KMS-11 (cell line): ENCODE results near the gene FADS2.

Experiments used
- H2AFZ ChIP-seq: fragments of 200-600 bp; sonication (generic); 2 replicates; pipeline ENCODE4 v1.6.1; 2016; ENCODE audit warnings: antibody characterized with exemption, mixed run types, low read depth
- H3K27ac ChIP-seq: fragments of 200-600 bp; sonication (generic); 2 replicates; pipeline ENCODE4 v1.6.1; 2016; ENCODE audit warnings: mild to moderate bottlenecking, mixed run types
- H3K27me3 ChIP-seq: fragments of 200-600 bp; sonication (generic); 2 replicates; pipeline ENCODE4 v1.6.1; 2017; ENCODE audit warnings: mild to moderate bottlenecking, low read depth, mixed run types, moderate library complexity; ENCODE audit not compliant: insufficient read depth
- H3K36me3 ChIP-seq: fragments of 200-600 bp; sonication (generic); 2 replicates; pipeline ENCODE4 v1.6.1; 2017; ENCODE audit warnings: mild to moderate bottlenecking, mixed run types; ENCODE audit not compliant: insufficient read depth
- H3K4me1 ChIP-seq: fragments of 200-600 bp; sonication (generic); 2 replicates; pipeline ENCODE4 v1.6.1; 2016; ENCODE audit warnings: mild to moderate bottlenecking, low read depth, mixed run types; ENCODE audit not compliant: poor library complexity, severe bottlenecking
- H3K4me2 ChIP-seq: fragments of 200-600 bp; sonication (generic); 2 replicates; pipeline ENCODE4 v1.7.0; 2016; ENCODE audit warnings: mild to moderate bottlenecking, mixed run types
- H3K4me3 ChIP-seq: fragments of 200-600 bp; sonication (generic); IDR thresholded peaks from 2 replicates; pipeline ENCODE4 v1.6.1; 2017; ENCODE audit warnings: low read depth, low read length, mixed read lengths; ENCODE audit not compliant: insufficient read depth
- H3K79me2 ChIP-seq: fragments of 200-600 bp; sonication (generic); 2 replicates; pipeline ENCODE4 v1.6.1; 2016; ENCODE audit warnings: low read depth, mixed run types; ENCODE audit not compliant: insufficient read depth
- H3K9ac ChIP-seq: fragments of 200-600 bp; sonication (generic); 2 replicates; pipeline ENCODE4 v1.6.1; 2016; ENCODE audit warnings: mild to moderate bottlenecking, mixed run types
- H4K20me1 ChIP-seq: fragments of 200-600 bp; sonication (generic); 2 replicates; pipeline ENCODE4 v1.6.1; 2016; ENCODE audit warnings: mild to moderate bottlenecking, mixed run types; ENCODE audit not compliant: insufficient read depth
- CTCF ChIP-seq: fragments of 200-600 bp; sonication (generic); conservative IDR thresholded peaks from 2 replicates; pipeline ENCODE4 v1.6.1; 2017; ENCODE audit warnings: low read depth, mild to moderate bottlenecking, antibody characterized with exemption, low read length, moderate library complexity, mixed read lengths

The FADS2 gene

DNA sequence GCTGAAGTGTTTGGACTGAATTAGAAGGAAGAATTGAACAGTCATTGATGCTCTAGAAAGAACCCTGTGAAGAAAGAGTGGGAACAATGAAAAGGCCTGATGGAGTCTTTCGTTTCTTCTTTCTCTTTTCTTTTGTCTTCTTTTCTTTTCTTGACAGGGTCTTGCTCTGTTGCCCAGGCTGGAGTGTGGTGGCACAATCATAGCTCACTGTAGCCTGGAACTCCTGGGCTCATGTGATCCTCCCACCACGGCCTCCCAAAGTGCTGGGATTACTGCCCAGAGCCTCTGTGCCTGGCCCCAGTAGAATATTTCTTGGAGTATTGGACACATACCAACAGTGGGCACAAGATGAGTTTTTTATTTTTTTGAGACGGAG, 34.3 kb upstream of the FADS2 start:
- TF ChIP-seq CTCF: no peak
- H4K20me1 ChIP-seq: peaks cover 4% of the 10 kb centered on the region; the same call in 1 of the 2 replicates
- peak overlapping the region; percentile 79; the same call in 1 of the 2 replicates for H3K27ac ChIP-seq
- H3K9ac ChIP-seq: peak overlapping the region; percentile 88; the same call in 1 of the 2 replicates
- H2AFZ ChIP-seq: no peak overlapping the region
- H3K36me3 ChIP-seq: peaks cover 10% of the 10 kb centered on the region; the same call in 1 of the 2 replicates
- H3K4me1 ChIP-seq: peaks cover 35% of the 10 kb centered on the region
- peak overlapping the region; percentile 58 for H3K4me2 ChIP-seq
- peaks cover 76% of the 10 kb centered on the region for H3K79me2 ChIP-seq
- H3K4me3 ChIP-seq: no peak overlapping the region
- H3K27me3 ChIP-seq: no peaks in the 10 kb centered on the region

- Histone ChIP-seq H3K4me2 (peak overlapping the region; percentile 30; the same call in 1 of the 2 replicates), H3K27me3 (no peaks in the 10 kb centered on the region), H3K79me2 (peaks cover 75% of the 10 kb centered on the region), H3K9ac (no peak overlapping the region), H3K36me3 (peaks cover 4% of the 10 kb centered on the region; the same call in 1 of the 2 replicates), H3K27ac (no peak overlapping the region), H2AFZ (no peak overlapping the region), H3K4me1 (peaks cover 35% of the 10 kb centered on the region), H4K20me1 (peaks cover 4% of the 10 kb centered on the region; the same call in 1 of the 2 replicates), H3K4me3 (no peak overlapping the region)
- TF ChIP-seq CTCF: no peak
Measured at GRCh38 chr11:61794579-61794978, 33.5 kb upstream of the FADS2 start.

DNA sequence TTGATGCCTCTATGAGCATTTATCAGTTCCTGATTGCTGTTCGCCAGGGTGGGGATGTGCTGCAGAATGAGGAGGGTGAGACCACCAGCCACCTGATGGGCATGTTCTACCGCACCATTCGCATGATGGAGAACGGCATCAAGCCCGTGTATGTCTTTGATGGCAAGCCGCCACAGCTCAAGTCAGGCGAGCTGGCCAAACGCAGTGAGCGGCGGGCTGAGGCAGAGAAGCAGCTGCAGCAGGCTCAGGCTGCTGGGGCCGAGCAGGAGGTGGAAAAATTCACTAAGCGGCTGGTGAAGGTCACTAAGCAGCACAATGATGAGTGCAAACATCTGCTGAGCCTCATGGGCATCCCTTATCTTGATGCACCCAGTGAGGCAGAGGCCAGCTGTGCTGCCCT, 32.6 kb upstream of the FADS2 start:
- H3K4me1 ChIP-seq: peaks cover 35% of the 10 kb centered on the region
- H4K20me1 ChIP-seq: peaks cover 4% of the 10 kb centered on the region; the same call in 1 of the 2 replicates
- H3K4me2 ChIP-seq: no peak overlapping the region
- no peak for TF ChIP-seq CTCF
- H3K36me3 ChIP-seq: peaks cover 4% of the 10 kb centered on the region; the same call in 1 of the 2 replicates
- peaks cover 69% of the 10 kb centered on the region for H3K79me2 ChIP-seq
- no peak overlapping the region for H3K27ac ChIP-seq
- no peak overlapping the region for H2AFZ ChIP-seq
- H3K27me3 ChIP-seq: no peaks in the 10 kb centered on the region
- H3K4me3 ChIP-seq: no peak overlapping the region
- no peak overlapping the region for H3K9ac ChIP-seq

DNA sequence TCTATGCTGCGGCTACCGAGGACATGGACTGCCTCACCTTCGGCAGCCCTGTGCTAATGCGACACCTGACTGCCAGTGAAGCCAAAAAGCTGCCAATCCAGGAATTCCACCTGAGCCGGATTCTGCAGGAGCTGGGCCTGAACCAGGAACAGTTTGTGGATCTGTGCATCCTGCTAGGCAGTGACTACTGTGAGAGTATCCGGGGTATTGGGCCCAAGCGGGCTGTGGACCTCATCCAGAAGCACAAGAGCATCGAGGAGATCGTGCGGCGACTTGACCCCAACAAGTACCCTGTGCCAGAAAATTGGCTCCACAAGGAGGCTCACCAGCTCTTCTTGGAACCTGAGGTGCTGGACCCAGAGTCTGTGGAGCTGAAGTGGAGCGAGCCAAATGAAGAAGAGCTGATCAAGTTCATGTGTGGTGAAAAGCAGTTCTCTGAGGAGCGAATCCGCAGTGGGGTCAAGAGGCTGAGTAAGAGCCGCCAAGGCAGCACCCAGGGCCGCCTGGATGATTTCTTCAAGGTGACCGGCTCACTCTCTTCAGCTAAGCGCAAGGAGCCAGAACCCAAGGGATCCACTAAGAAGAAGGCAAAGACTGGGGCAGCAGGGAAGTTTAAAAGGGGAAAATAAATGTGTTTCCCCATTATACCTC, 32.1 kb upstream of the FADS2 start:
- H3K4me3 ChIP-seq: no peak overlapping the region
- peaks cover 4% of the 10 kb centered on the region; the same call in 1 of the 2 replicates for H3K36me3 ChIP-seq
- peaks cover 63% of the 10 kb centered on the region for H3K79me2 ChIP-seq
- H3K27ac ChIP-seq: no peak overlapping the region
- H3K4me1 ChIP-seq: peaks cover 35% of the 10 kb centered on the region
- no peak overlapping the region for H3K4me2 ChIP-seq
- no peak for TF ChIP-seq CTCF
- H3K27me3 ChIP-seq: no peaks in the 10 kb centered on the region
- no peak overlapping the region for H3K9ac ChIP-seq
- H2AFZ ChIP-seq: no peak overlapping the region
- H4K20me1 ChIP-seq: peaks cover 4% of the 10 kb centered on the region; the same call in 1 of the 2 replicates
